IMR-90 (cell line): Measurements from ENCODE around the gene ADPGK. TPM values are rescaled to one million over a fixed set of nuclear protein-coding genes. Genes with fewer than 3 reads are reported as not detected.

Experiments
- ATAC-seq: fragments of 200-7000 bp; cut with Tn5 transposase; 2 replicates; pipeline ENCODE4 v1.9.1; 2020; ENCODE audit warnings: low read depth, mild to moderate bottlenecking, moderate library complexity
- BruUV-seq: library from RNA; stranded (reverse); fragments of 400-500 nt; replicated peaks from 2 replicates; lab custom pipeline; 2021; lab: Mats Ljungman, UMichigan
- CTCF ChIA-PET: fragments of 300-600 bp; formaldehyde crosslinking; extraction: SDS; loops from one replicate; lab custom pipeline; 2021; ENCODE audit warnings: antibody characterized with exemption; lab: Yijun Ruan, JAX
- POLR2A ChIA-PET: fragments of 300-600 bp; sonication (Branson Sonifier 250); formaldehyde crosslinking; loops from one replicate; lab custom pipeline; 2022; ENCODE audit warnings: antibody characterized with exemption; ENCODE audit not compliant: unreplicated experiment; lab: Charles Lee
- DNase-seq: peaks from one replicate; pipeline ENCODE4 v3.0.0; 2013
- H2AFZ ChIP-seq: replicated peaks from 2 replicates; pipeline ENCODE3; 2013; ENCODE audit warnings: low read length, mild to moderate bottlenecking; ENCODE audit not compliant: poor library complexity
- H2AK5ac ChIP-seq: 2 replicates; pipeline ENCODE4 v1.6.1; 2013; ENCODE audit warnings: low read depth, low read length, inconsistent platforms
- H2AK9ac ChIP-seq: replicated peaks from 2 replicates; pipeline ENCODE3; 2013; ENCODE audit warnings: mild to moderate bottlenecking, low read depth, low read length, moderate library complexity; ENCODE audit not compliant: poor library complexity
- H2BK120ac ChIP-seq: 2 replicates; pipeline ENCODE4 v1.6.1; 2013; ENCODE audit warnings: low read depth, low read length, inconsistent platforms
- H2BK15ac ChIP-seq: 3 replicates; pipeline ENCODE4 v1.6.1; 2013; ENCODE audit warnings: low read depth, low read length, inconsistent platforms
- H2BK20ac ChIP-seq: 2 replicates; pipeline ENCODE4 v1.6.1; 2013; ENCODE audit warnings: low read depth, mild to moderate bottlenecking, inconsistent platforms, low read length, moderate library complexity
- H2BK5ac ChIP-seq: 2 replicates; pipeline ENCODE4 v1.6.1; 2013; ENCODE audit warnings: mild to moderate bottlenecking, low read depth, low read length, inconsistent platforms; ENCODE audit not compliant: poor library complexity, severe bottlenecking
- H3K14ac ChIP-seq: replicated peaks from 2 replicates; pipeline ENCODE4 v1.6.1; 2013; ENCODE audit warnings: low read depth, low read length, inconsistent platforms
- H3K18ac ChIP-seq: 2 replicates; pipeline ENCODE4 v1.6.1; 2013; ENCODE audit warnings: low read depth, low read length, control low read depth
- H3K23ac ChIP-seq: 2 replicates; pipeline ENCODE4 v1.6.1; 2013; ENCODE audit warnings: low read depth, low read length, inconsistent platforms
- H3K27ac ChIP-seq: 2 replicates; pipeline ENCODE4 v1.5.1; 2013; ENCODE audit warnings: mild to moderate bottlenecking, control low read depth, low read length; ENCODE audit not compliant: insufficient read depth
- H3K27me3 ChIP-seq: 2 replicates; pipeline ENCODE4 v1.6.1; 2013; ENCODE audit warnings: low read length; ENCODE audit not compliant: control insufficient read depth, insufficient read depth
- H3K36me3 ChIP-seq: 2 replicates; pipeline ENCODE4 v1.6.1; 2013; ENCODE audit warnings: low read length, mixed read lengths; ENCODE audit not compliant: control insufficient read depth, insufficient read depth
- H3K4ac ChIP-seq: 2 replicates; pipeline ENCODE4 v1.6.1; 2013; ENCODE audit warnings: low read depth, low read length, inconsistent platforms
- H3K4me1 ChIP-seq: 2 replicates; pipeline ENCODE4 v1.6.1; 2013; ENCODE audit warnings: low read length, mixed read lengths; ENCODE audit not compliant: control insufficient read depth, insufficient read depth
- H3K4me2 ChIP-seq: 2 replicates; pipeline ENCODE4 v1.6.1; 2013; ENCODE audit warnings: low read depth, mild to moderate bottlenecking, control low read depth, low read length, moderate library complexity
- H3K4me3 ChIP-seq: 2 replicates; pipeline ENCODE4 v1.5.1; 2013; ENCODE audit warnings: low read depth, mild to moderate bottlenecking, control low read depth, low read length, moderate library complexity; ENCODE audit not compliant: insufficient read depth
- H3K56ac ChIP-seq: 2 replicates; pipeline ENCODE4 v1.6.1; 2013; ENCODE audit warnings: low read length, inconsistent platforms; ENCODE audit not compliant: insufficient read depth; ENCODE audit errors: extremely low read depth
- H3K79me1 ChIP-seq, 2 experiments: 2 replicates each; pipeline ENCODE4 v1.6.1; 2013; ENCODE audit warnings: low read length in 2 of 2, inconsistent platforms in 1 of 2, low read depth in 1 of 2
- H3K9ac ChIP-seq: 2 replicates; pipeline ENCODE4 v1.6.1; 2013; ENCODE audit warnings: low read depth, low read length, control low read depth
- H3K9me1 ChIP-seq: 2 replicates; pipeline ENCODE4 v1.6.1; 2013; ENCODE audit warnings: low read length, inconsistent platforms; ENCODE audit not compliant: insufficient read depth
- H3K9me3 ChIP-seq: 2 replicates; pipeline ENCODE4 v1.6.1; 2013; ENCODE audit warnings: low read length; ENCODE audit not compliant: control insufficient read depth, insufficient read depth
- H4K20me1 ChIP-seq: 2 replicates; pipeline ENCODE4 v1.6.1; 2013; ENCODE audit warnings: low read length, inconsistent platforms; ENCODE audit not compliant: insufficient read depth
- H4K5ac ChIP-seq: 2 replicates; pipeline ENCODE4 v1.6.1; 2013; ENCODE audit warnings: mild to moderate bottlenecking, low read depth, low read length, control low read depth
- H4K8ac ChIP-seq, 2 experiments: 2 replicates each; pipeline ENCODE4 v1.6.1; 2013; ENCODE audit warnings: low read depth in 2 of 2, low read length in 2 of 2, control low read depth in 1 of 2, inconsistent platforms in 1 of 2
- H4K91ac ChIP-seq: 2 replicates; pipeline ENCODE4 v1.6.1; 2013; ENCODE audit warnings: low read depth, low read length, inconsistent platforms; ENCODE audit not compliant: insufficient read depth
- BHLHE40 ChIP-seq: fragments of 150-350 bp; IDR thresholded peaks from 2 replicates; pipeline ENCODE4 v1.6.1; 2016; ENCODE audit warnings: mild to moderate bottlenecking, low read depth, low read length
- CEBPB ChIP-seq: IDR thresholded peaks from 2 replicates; pipeline ENCODE4 v1.6.1; 2012; ENCODE audit warnings: low read depth, low read length, improper control_type of control experiment
- CHD1 ChIP-seq: IDR thresholded peaks from 2 replicates; pipeline ENCODE4 v1.6.1; 2012; ENCODE audit warnings: low read depth, low read length, improper control_type of control experiment
- FOS ChIP-seq: fragments of 150-350 bp; IDR thresholded peaks from 2 replicates; pipeline ENCODE4 v1.6.1; 2016; ENCODE audit warnings: low read depth, low read length
- MAFK ChIP-seq: IDR thresholded peaks from 2 replicates; pipeline ENCODE4 v1.6.1; 2012; ENCODE audit warnings: low read depth, low read length, improper control_type of control experiment
- MAZ ChIP-seq: IDR thresholded peaks from 2 replicates; pipeline ENCODE4 v1.6.1; 2012; ENCODE audit warnings: low read depth, mild to moderate bottlenecking, low read length, improper control_type of control experiment, moderate library complexity, borderline replicate concordance
- MXI1 ChIP-seq: IDR thresholded peaks from 2 replicates; pipeline ENCODE4 v1.6.1; 2012; ENCODE audit warnings: low read depth, mild to moderate bottlenecking, low read length, moderate library complexity, borderline replicate concordance
- NFE2L2 ChIP-seq: fragments of 150-350 bp; IDR thresholded peaks from 2 replicates; pipeline ENCODE4 v1.6.1; 2016; ENCODE audit warnings: low read depth, mild to moderate bottlenecking, low read length
- POLR2A ChIP-seq: IDR thresholded peaks from 2 replicates; pipeline ENCODE4 v1.6.1; 2012; ENCODE audit warnings: mild to moderate bottlenecking, low read depth, low read length
- RAD21 ChIP-seq: IDR thresholded peaks from 2 replicates; pipeline ENCODE4 v1.6.1; 2012; ENCODE audit warnings: low read length, improper control_type of control experiment
- RCOR1 ChIP-seq: IDR thresholded peaks from 2 replicates; pipeline ENCODE4 v1.6.1; 2012; ENCODE audit warnings: mild to moderate bottlenecking, low read length, improper control_type of control experiment; ENCODE audit not compliant: insufficient replicate concordance
- RFX5 ChIP-seq: IDR thresholded peaks from 2 replicates; pipeline ENCODE4 v1.8.0; 2012; ENCODE audit warnings: low read depth, mild to moderate bottlenecking, low read length, moderate library complexity
- SMC3 ChIP-seq: fragments of 150-350 bp; IDR thresholded peaks from 2 replicates; pipeline ENCODE4 v1.6.1; 2016; ENCODE audit warnings: low read depth, mild to moderate bottlenecking, antibody characterized with exemption, low read length, moderate library complexity
- WGBS, 2 experiments: methylation state at CpG; one replicate each; pipeline versions ENCODE4 v1.1.5 to v1.1.7; 2013; ENCODE audit warnings: missing lambda C conversion rate in 2 of 2; ENCODE audit not compliant: insufficient read length in 1 of 2; ENCODE audit errors: extremely low coverage in 2 of 2; 5-methylcytosine and 5-hydroxymethylcytosine counted together
- dilution Hi-C: fragments of 300-500 bp; cut with HindIII; formaldehyde crosslinking; loops from one replicate; pipeline ENCODE4 v1.14.3; 2018; ENCODE audit warnings: low sequenced_read_pairs; ENCODE audit not compliant: unreplicated experiment
- in situ Hi-C: fragments of 300-500 bp; cut with MboI; formaldehyde crosslinking; loops from 3 replicates; pipeline ENCODE4 v1.14.3; 2019; ENCODE audit warnings: low sequenced_read_pairs, inconsistent platforms, mixed read lengths
- intact Hi-C: fragments of 100-400 bp; cut with micrococcal nuclease; formaldehyde crosslinking; loops from 2 replicates; pipeline ENCODE4 v1.10.0; 2022
- polyA plus RNA-seq, 3 experiments: library from polyadenylated mRNA; depleted of rRNA; stranded (reverse); fragments of >200 nt; gene quantifications; 2 replicates each; pipeline ENCODE4 v1.2.3, GENCODE V29; 2012; ENCODE audit warnings: low replicate concordance in 1 of 3
- total RNA-seq: library from RNA; depleted of rRNA; stranded (reverse); fragments of >200 nt; gene quantifications from 2 replicates; pipeline ENCODE4 v1.2.3, GENCODE V29; 2012
- TF ChIP-seq, protein P1 (sequence below): conservative IDR thresholded peaks from 2 replicates; pipeline ENCODE4 v1.5.1; 2012; ENCODE audit warnings: mild to moderate bottlenecking, low read depth, low read length, improper control_type of control experiment
- TF ChIP-seq, protein P2 (sequence below): fragments of 150-350 bp; IDR thresholded peaks from 2 replicates; pipeline ENCODE4 v1.6.1; 2017; ENCODE audit warnings: mild to moderate bottlenecking, antibody characterized with exemption, low read length, low read depth
- TF ChIP-seq, protein P3 (sequence below): fragments of 150-350 bp; IDR thresholded peaks from 2 replicates; pipeline ENCODE4 v1.6.1; 2016; ENCODE audit warnings: low read depth, mild to moderate bottlenecking, low read length, moderate library complexity, borderline replicate concordance

The ADPGK gene
- total and polyA plus RNA-seq, 2 of the 4 experiments (the other 2 are of a cell fraction) = 53.2 to 62.8 TPM

DNA sequence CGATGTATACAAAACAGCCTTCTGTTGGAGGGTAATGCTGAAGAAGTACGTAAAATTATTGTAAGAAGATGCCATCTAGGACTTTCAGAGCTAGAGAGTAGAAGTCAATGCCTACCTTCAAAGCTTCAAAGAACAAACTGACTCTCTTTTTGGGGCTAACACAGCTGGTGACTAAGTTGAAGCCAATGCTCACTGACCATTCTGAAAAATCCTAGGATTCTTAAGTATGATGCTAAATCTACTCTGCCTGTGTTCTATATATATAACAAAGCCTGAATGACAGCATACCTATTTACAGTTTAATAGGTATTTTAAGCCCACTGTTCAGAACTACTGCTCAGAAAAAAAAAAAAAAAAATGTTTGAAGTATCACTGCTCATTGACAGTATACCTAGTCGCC is 18.9 kb downstream of the ADPGK start:
- in situ Hi-C loops = no loop called here

More for the DNA sequence above, 18.9 kb downstream of the ADPGK start:
- Histone ChIP-seq H3K4me3 (no peak overlapping the region), H3K23ac (no peak overlapping the region), H2AK5ac (no peak overlapping the region), H3K9me3 (peaks cover 7% of the 10 kb centered on the region), H3K27ac (no peak overlapping the region), H3K9ac (no peak overlapping the region), H4K91ac (no peak overlapping the region), H2BK20ac (no peak overlapping the region), H3K18ac (no peak overlapping the region), H3K4me1 (no peaks in the 10 kb centered on the region), H4K5ac (no peak overlapping the region), H2BK5ac (no peak overlapping the region), H3K27me3 (no peaks in the 10 kb centered on the region), H3K36me3 (peaks cover 24% of the 10 kb centered on the region), H3K14ac (no peak overlapping the region), H2AK9ac (no peak overlapping the region), H4K8ac (no peak overlapping the region), H3K79me1 (peaks cover 21 to 42% of the 10 kb centered on the region in 2 experiments), H3K4me2 (no peak overlapping the region), H2BK120ac (no peak overlapping the region), H3K9me1 (no peaks in the 10 kb centered on the region), H3K4ac (no peak overlapping the region), H2AFZ (no peak overlapping the region), H3K56ac (no peak overlapping the region), H2BK15ac (no peak overlapping the region), H4K20me1 (no peaks in the 10 kb centered on the region)
- ATAC-seq = peak; percentile 35; the same call in 1 of the 2 replicates
- DNase-seq = peak; percentile 15
- CTCF ChIA-PET = no interaction called here
- intact Hi-C loops (no loop called here), dilution Hi-C loops (no loop called here)
- POLR2A ChIA-PET = no interaction called here
- TF ChIP-seq, protein P1, sequence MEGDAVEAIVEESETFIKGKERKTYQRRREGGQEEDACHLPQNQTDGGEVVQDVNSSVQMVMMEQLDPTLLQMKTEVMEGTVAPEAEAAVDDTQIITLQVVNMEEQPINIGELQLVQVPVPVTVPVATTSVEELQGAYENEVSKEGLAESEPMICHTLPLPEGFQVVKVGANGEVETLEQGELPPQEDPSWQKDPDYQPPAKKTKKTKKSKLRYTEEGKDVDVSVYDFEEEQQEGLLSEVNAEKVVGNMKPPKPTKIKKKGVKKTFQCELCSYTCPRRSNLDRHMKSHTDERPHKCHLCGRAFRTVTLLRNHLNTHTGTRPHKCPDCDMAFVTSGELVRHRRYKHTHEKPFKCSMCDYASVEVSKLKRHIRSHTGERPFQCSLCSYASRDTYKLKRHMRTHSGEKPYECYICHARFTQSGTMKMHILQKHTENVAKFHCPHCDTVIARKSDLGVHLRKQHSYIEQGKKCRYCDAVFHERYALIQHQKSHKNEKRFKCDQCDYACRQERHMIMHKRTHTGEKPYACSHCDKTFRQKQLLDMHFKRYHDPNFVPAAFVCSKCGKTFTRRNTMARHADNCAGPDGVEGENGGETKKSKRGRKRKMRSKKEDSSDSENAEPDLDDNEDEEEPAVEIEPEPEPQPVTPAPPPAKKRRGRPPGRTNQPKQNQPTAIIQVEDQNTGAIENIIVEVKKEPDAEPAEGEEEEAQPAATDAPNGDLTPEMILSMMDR = no peak
- TF ChIP-seq MAZ (no peak), CHD1 (no peak), RAD21 (no peak), RCOR1 (no peak), NFE2L2 (no peak), MAFK (no peak), BHLHE40 (no peak), SMC3 (no peak), FOS (no peak), POLR2A (no peak), MXI1 (no peak), CEBPB (no peak), RFX5 (no peak)
- TF ChIP-seq, protein P2, sequence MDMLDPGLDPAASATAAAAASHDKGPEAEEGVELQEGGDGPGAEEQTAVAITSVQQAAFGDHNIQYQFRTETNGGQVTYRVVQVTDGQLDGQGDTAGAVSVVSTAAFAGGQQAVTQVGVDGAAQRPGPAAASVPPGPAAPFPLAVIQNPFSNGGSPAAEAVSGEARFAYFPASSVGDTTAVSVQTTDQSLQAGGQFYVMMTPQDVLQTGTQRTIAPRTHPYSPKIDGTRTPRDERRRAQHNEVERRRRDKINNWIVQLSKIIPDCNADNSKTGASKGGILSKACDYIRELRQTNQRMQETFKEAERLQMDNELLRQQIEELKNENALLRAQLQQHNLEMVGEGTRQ = no peak
- TF ChIP-seq, protein P3, sequence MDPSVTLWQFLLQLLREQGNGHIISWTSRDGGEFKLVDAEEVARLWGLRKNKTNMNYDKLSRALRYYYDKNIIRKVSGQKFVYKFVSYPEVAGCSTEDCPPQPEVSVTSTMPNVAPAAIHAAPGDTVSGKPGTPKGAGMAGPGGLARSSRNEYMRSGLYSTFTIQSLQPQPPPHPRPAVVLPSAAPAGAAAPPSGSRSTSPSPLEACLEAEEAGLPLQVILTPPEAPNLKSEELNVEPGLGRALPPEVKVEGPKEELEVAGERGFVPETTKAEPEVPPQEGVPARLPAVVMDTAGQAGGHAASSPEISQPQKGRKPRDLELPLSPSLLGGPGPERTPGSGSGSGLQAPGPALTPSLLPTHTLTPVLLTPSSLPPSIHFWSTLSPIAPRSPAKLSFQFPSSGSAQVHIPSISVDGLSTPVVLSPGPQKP = no peak
- BruUV-seq = no TSS peak
- WGBS, 2 experiments = no CpG with 5 or more reads among the region's 3 CpGs
